Kidney tubule cell (primary cell): Measurements from ENCODE around the gene KCNAB1.
A peak's percentile ranks its signal among the peaks of the same experiment; 100 is the strongest.

ENCODE experiments used
- DNase-seq: peaks from one replicate; pipeline ENCODE4 v3.0.0-alpha.2; 2018; ENCODE audit warnings: low spot score

The KCNAB1 gene

GRCh38 chr3:156140001-156140595 lies 19.7 kb downstream of the KCNAB1 start:
- DNase-seq = no peak

- no peak for DNase-seq
These were observed 22.3 kb downstream of the KCNAB1 start for GRCh38 chr3:156142702-156143101.

DNA sequence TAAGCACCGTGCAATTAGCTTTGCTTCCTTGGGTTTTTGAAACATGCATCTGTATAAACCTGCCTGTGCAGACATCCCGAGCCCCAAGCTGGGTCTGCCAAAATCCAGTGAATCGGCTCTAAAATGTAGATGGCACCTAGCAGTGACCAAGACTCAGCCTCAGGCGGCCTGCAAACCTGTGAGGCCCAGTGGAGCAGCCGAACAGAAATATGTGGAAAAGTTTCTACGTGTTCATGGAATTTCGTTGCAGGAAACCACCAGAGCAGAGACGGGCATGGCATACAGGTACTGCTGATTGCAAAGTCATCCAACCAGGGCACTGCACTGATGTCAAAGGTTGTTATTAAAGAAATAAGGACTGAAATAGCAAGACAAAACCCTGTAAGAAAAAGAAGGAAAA lies 22.8 kb downstream of the KCNAB1 start:
- DNase-seq = no peak

- DNase-seq = no peak
These were observed 23.7 kb downstream of the KCNAB1 start for GRCh38 chr3:156144060-156144459.

DNA sequence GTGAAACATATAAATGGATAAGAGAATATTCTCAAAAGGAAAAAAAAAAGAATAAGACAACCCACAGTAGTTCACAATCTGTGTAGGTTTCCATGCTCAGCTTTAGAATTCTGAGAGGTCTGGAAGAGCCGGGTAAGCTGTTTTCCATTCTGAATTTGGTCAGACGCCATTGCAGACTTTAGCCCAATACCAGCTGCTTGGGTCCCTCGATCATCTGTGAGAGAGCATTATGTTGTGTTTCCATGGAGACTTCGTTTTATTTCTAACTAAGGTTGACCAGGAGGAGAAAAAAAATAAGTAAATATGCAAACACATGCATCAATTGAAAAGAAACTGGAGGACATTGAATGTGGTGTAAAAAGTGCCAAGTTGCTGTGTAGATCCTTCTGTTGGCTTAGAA lies 25.5 kb downstream of the KCNAB1 start:
- no peak for DNase-seq

- no peak for DNase-seq
These were observed 28.1 kb downstream of the KCNAB1 start for GRCh38 chr3:156148345-156148945.

GRCh38 chr3:156148946-156149381 lies 28.6 kb downstream of the KCNAB1 start:
- no peak for DNase-seq

DNA sequence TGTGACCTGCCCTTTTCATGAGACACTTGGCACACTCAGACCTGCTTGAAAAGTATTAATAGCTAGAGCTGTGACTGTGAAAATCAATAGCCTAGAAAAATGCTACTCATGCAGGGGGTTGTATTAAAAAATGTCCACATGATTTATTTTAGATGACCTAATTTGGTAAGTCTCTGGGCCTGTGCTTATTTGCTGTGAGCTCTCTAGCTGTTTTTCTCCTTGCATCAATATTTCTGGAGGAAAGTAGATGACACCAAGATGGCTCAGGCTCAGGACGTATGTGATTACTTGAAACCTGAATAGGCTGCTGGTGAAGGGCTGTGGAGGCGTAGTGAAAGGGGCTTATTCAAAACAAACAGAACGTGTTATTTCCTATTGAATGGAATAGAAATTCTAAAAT lies 29.5 kb downstream of the KCNAB1 start:
- no peak for DNase-seq

DNA sequence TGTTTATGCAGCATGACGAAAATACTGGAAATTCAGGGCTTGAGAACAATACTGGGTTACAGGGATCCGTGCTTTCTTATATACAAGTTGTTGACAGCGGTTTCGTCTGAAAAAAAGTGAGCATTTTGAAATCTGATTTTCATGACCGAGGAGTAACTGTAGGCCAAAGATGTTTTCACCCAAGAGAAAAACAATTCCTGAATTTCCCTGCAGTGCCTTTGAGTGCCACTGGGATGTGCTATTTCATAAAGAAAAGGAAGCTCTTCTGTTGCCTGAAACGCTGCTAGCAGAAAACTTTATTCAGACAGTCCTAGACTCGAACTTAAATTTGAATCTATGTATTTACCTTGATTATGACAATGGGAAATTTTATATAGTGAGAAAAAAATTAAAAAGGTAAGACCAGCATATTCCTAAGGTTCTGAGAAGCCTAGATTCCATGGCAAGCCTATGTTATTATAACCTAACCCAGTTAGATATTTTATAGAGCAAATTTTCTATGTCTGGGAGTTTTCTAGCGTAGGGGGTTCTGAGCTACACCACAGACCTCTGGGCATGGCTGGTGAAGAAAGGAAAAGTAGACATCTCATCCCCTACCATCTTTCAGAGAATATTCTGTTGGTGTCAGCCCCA lies 30.2 kb downstream of the KCNAB1 start:
- peak; percentile 49 for DNase-seq

DNA sequence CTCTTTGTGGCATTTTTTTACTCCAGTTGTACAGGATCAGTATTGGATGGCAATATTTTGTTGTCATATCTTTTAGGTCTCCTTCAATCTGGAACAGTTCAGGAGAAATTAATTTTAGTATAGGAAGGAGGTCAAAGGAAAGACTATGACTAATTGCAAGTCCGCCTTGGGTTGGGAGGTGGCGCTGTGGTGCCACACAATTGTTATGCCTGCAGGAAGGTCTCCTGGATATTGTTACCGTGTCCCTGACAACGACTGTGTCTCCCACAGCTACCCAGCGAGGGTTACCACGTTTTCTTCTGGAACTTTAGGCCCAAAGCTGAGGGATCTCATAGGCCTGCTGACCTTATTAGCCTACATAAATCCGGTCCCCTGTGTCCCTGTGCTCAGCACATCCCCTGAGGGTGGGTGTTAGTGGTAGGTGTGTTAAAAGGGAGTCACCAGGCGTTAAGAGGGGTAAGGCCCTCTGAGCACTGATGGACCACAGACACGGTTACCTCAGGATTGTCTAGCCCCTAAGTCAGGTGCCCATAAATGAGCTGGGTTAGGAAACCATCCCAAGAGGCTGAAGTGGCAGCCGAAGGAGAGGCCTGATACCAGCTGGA lies 31.5 kb downstream of the KCNAB1 start:
- peak; percentile 77 for DNase-seq

DNA sequence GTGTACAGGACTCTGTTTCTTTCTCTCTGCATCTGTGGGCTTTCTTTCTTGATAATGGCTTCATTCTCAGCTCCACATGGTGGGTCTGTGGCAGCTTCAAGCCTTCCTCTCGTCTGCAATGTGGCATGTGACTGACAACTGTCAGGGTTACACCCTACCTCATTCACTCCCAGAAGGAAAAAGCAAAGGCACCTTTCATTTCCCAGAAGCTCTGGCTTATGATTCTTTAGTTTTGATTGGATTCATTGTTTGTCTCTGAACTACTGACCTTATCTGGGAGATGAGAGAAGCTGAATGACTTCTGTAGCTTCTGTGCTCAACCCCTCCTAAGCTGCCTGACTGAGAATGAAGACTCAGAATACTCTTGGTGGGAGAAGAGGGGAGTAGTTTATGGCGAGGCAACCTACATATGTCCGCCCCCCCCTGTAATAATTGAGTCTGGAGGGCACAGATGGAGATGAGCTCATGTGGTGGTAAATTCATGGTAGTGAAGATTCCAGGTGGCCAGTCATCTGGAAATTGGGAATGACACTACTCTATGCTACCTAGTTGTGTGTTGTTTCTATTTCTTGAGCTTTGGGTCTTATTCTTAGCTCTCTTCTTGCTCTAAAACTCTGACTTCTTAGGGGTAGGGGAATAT lies 38.4 kb downstream of the KCNAB1 start:
- peak; percentile 65 for DNase-seq

- peak; percentile 30 for DNase-seq
These were observed 40.3 kb downstream of the KCNAB1 start for GRCh38 chr3:156160647-156161046.

- DNase-seq = peak; percentile 54
These were observed 40.8 kb downstream of the KCNAB1 start for GRCh38 chr3:156161172-156161571.

- DNase-seq = no peak
These were observed 43.5 kb downstream of the KCNAB1 start for GRCh38 chr3:156163848-156164247.

DNA sequence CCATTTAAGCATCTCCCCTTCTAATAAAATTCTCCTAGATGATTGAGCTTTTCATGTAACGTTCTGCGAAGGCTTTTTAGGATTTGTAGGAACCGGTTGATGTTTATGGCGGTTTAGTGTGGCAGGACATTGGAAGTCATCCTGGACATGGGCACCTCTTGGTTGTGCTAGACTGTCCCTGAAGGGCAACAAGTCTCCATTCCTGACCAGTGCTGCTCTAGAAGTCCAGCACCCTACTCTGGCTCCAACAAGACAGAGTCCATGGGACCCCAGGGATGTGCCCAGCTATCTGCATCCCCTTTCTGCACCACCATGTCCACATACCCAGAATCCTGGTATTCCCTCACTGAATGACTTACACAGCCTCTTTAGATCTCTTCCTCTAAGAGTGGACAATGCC lies 46.4 kb downstream of the KCNAB1 start:
- DNase-seq = no peak

DNA sequence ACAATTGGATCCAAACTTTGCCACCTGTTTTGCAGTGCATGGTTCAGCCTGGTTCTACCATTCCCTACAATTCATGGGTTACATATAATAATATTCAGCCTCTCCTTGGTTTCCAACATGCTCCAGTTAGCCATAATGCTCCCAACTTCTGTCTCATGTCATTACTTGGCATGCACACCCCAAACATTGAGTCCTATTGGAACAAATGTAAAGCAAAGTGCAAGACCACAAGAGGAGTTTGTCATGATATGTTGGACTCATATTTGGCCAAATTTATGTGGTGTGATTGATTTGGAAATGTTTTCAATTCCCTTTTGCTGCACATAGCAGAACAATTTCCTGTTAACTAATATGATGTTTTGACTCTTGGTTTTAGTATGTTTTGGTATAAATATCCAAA lies 50.2 kb downstream of the KCNAB1 start:
- DNase-seq = no peak

- DNase-seq = no peak
These were observed 51.2 kb downstream of the KCNAB1 start for GRCh38 chr3:156171281-156172267.

- peak; percentile 24 for DNase-seq
These were observed 52.2 kb downstream of the KCNAB1 start for GRCh38 chr3:156172536-156172935.

- DNase-seq = peak; percentile 46
These were observed 54.0 kb downstream of the KCNAB1 start for GRCh38 chr3:156174229-156174847.

- no peak for DNase-seq
These were observed 55.2 kb downstream of the KCNAB1 start for GRCh38 chr3:156175570-156175969.

DNA sequence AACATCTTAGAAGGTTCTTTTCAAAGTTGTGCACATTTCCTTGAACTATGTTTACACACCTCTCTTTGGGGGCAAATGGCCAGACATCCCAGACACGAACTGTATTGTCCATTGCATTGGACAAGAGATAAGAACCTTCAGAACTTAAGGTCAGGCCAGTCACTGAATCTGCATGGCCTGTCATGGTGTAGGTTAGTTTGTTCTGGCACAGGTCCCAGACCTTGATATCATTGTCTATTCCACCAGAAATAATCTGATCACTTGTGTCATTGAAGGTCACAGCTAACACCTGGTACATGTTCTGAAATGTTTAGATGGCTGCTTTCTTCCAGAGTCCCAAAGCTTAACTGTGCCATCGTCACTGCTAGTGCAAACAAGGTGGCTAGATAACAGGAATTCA lies 55.7 kb downstream of the KCNAB1 start:
- no peak for DNase-seq
